KOPT-K1 (cell line): ENCODE data around the gene SSR1.
"Not testable (repeated sequence)": the region's sequence is repeated elsewhere in the genome, so short reads cannot be mapped to it uniquely, and the experiment has no call there.

Experiments used
- H3K27ac ChIP-seq: fragments of 200-600 bp; sonication (generic); 2 replicates; pipeline ENCODE4 v1.5.1; 2016; ENCODE audit warnings: antibody characterized with exemption, mild to moderate bottlenecking, low read depth, low read length; ENCODE audit not compliant: poor library complexity, severe bottlenecking
- H3K36me3 ChIP-seq: fragments of 200-600 bp; sonication (generic); 2 replicates; pipeline ENCODE4 v1.5.1; 2017; ENCODE audit warnings: antibody characterized with exemption, mild to moderate bottlenecking, low read length, moderate library complexity; ENCODE audit not compliant: insufficient read depth
- H3K9me3 ChIP-seq: fragments of 200-600 bp; sonication (generic); 2 replicates; pipeline ENCODE4 v1.5.1; 2017; ENCODE audit warnings: antibody characterized with exemption, low read length, mild to moderate bottlenecking; ENCODE audit not compliant: insufficient read depth, poor library complexity, severe bottlenecking

The SSR1 gene

GRCh38 chr6:7271205-7271534, 41.8 kb downstream of the SSR1 start:
- Histone ChIP-seq H3K9me3 (no peaks in the 10 kb centered on the region), H3K36me3 (no peaks in the 10 kb centered on the region), H3K27ac (no peak overlapping the region)

- Histone ChIP-seq H3K27ac (no peak overlapping the region), H3K36me3 (no peaks in the 10 kb centered on the region), H3K9me3 (no peaks in the 10 kb centered on the region)
Observed at GRCh38 chr6:7270320-7271204, 42.4 kb downstream of the SSR1 start.

- Histone ChIP-seq H3K9me3 (no peaks in the 10 kb centered on the region), H3K27ac (no peak overlapping the region), H3K36me3 (no peaks in the 10 kb centered on the region)
Observed at GRCh38 chr6:7269816-7270215, 43.2 kb downstream of the SSR1 start.

- no peak overlapping the region for H3K27ac ChIP-seq
- no peaks in the 10 kb centered on the region for H3K9me3 ChIP-seq
- H3K36me3 ChIP-seq: no peaks in the 10 kb centered on the region
Observed at GRCh38 chr6:7268816-7269555, 44.0 kb downstream of the SSR1 start.

- no peak overlapping the region for H3K27ac ChIP-seq
- no peaks in the 10 kb centered on the region for H3K9me3 ChIP-seq
- no peaks in the 10 kb centered on the region for H3K36me3 ChIP-seq
Observed at GRCh38 chr6:7268362-7268761, 44.6 kb downstream of the SSR1 start.

GRCh38 chr6:7267466-7268091, 45.4 kb downstream of the SSR1 start:
- no peaks in the 10 kb centered on the region for H3K36me3 ChIP-seq
- no peak overlapping the region for H3K27ac ChIP-seq
- H3K9me3 ChIP-seq: no peaks in the 10 kb centered on the region

GRCh38 chr6:7267071-7267465, 45.9 kb downstream of the SSR1 start:
- H3K9me3 ChIP-seq: no peaks in the 10 kb centered on the region
- H3K27ac ChIP-seq: no peak overlapping the region
- no peaks in the 10 kb centered on the region for H3K36me3 ChIP-seq

GRCh38 chr6:7265385-7265726, 47.6 kb downstream of the SSR1 start:
- H3K36me3 ChIP-seq, H3K27ac ChIP-seq, H3K9me3 ChIP-seq: not testable (repeated sequence)

GRCh38 chr6:7264686-7265384, 48.2 kb downstream of the SSR1 start:
- Histone ChIP-seq H3K9me3 (no peaks in the 10 kb centered on the region), H3K36me3 (no peaks in the 10 kb centered on the region), H3K27ac (no peak overlapping the region)

GRCh38 chr6:7264041-7264440, 49.0 kb downstream of the SSR1 start:
- no peaks in the 10 kb centered on the region for H3K9me3 ChIP-seq
- H3K27ac ChIP-seq: no peak overlapping the region
- H3K36me3 ChIP-seq: no peaks in the 10 kb centered on the region

GRCh38 chr6:7263519-7263805, 49.5 kb downstream of the SSR1 start:
- not testable (repeated sequence) for H3K36me3 ChIP-seq, H3K9me3 ChIP-seq, H3K27ac ChIP-seq

- Histone ChIP-seq H3K36me3 (no peaks in the 10 kb centered on the region), H3K9me3 (no peaks in the 10 kb centered on the region), H3K27ac (no peak overlapping the region)
Observed at GRCh38 chr6:7262746-7263518, 50.1 kb downstream of the SSR1 start.

GRCh38 chr6:7261852-7262461, 51.0 kb downstream of the SSR1 start:
- H3K27ac ChIP-seq: no peak overlapping the region

GRCh38 chr6:7261032-7261841, 51.8 kb downstream of the SSR1 start:
- Histone ChIP-seq H3K36me3 (no peaks in the 10 kb centered on the region), H3K27ac (no peak overlapping the region), H3K9me3 (no peaks in the 10 kb centered on the region)

More at GRCh38 chr6:7261852-7262461, 51.0 kb downstream of the SSR1 start:
- Histone ChIP-seq H3K9me3 (no peaks in the 10 kb centered on the region), H3K36me3 (no peaks in the 10 kb centered on the region)
